ENCODE results near the gene OOSP2. TPM values are rescaled to one million over a fixed set of nuclear protein-coding genes. Genes with fewer than 3 reads are reported as not detected.

Gene OOSP2, protein sequence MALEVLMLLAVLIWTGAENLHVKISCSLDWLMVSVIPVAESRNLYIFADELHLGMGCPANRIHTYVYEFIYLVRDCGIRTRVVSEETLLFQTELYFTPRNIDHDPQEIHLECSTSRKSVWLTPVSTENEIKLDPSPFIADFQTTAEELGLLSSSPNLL
- total RNA-seq (2014; rRNA removed; shearing (Covaris generic); ENCODE audit: low replicate concordance), result not detected in 2 replicates

DNA sequence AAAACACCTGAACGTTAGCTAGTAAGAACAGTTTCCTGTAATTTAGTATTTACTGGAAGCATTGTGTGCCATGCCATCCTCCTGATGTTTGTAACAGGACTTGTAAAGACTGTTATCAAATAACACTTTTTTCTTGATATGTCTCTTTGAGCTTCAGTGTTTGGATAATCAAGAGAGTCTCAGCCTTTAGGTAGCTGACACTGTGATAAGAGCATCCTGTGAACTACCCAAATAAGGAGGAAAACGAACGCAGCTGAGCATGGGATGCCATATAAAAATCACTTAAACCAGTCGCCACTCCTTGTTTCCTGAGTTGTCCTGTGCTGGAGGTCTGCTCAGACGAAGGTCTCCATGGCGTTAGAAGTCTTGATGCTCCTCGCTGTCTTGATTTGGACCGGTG, at the start of gene OOSP2:
OOSP2 (plus strand) TSS at position 301 of the 400 bp plus-strand sequence; CDS start at position 352, 51 bp downstream.
- no peaks in the 10 kb centered on the region for H3K36me3 ChIP-seq (ENCODE audit: insufficient read depth, low read length)
- DNase-seq, result no peak
- no peaks in the 10 kb centered on the region for H3K9me2 ChIP-seq (replicated peaks; ENCODE audit: insufficient read depth, low read length)
- no peaks in the 10 kb centered on the region for H3K9me3 ChIP-seq (ENCODE audit: low read length)
- no peak within 1 kb of the TSS for H3K4me3 ChIP-seq (ENCODE audit: low read length)
- H2AFZ ChIP-seq (ENCODE audit: low read length), result no peak within 1 kb of the TSS
- no peaks in the 10 kb centered on the region for H3K79me2 ChIP-seq (ENCODE audit: low read length)
- H3K4me2 ChIP-seq (ENCODE audit: low read depth, low read length, poor library complexity, severe bottlenecking), result no peak within 1 kb of the TSS
- H3K9ac ChIP-seq (ENCODE audit: low read length), result no peak within 1 kb of the TSS
- no peaks in the 10 kb centered on the region for H3K27me3 ChIP-seq (ENCODE audit: low read length)
- H3K27ac ChIP-seq (ENCODE audit: low read length), result no peak within 1 kb of the TSS
- H3K4me1 ChIP-seq (ENCODE audit: low read length), result no peaks in the 10 kb centered on the region
- no peaks in the 10 kb centered on the region for H4K20me1 ChIP-seq (ENCODE audit: insufficient read depth, low read depth, low read length)

DNA sequence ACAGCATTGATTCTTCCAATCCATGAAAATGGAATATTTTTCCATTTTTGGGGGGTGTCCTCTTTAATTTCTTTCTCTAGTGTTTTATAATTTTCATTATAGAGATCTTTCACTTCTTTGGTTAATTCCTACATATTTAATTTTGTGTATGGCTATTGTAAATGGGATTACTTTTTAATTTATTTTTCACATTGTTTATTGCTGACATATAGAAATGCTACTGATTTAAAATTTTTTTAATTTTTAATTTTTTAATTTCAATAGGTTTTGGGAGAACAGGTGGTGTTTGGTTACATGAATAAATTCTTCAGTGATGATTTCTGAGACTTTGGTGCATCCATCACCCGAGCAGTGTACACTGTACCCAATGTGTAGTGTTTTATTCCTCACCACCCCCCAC, 49.8 kb upstream of the OOSP2 start:
- DNase-seq, result no peak
- Histone ChIP-seq H3K27me3 (ENCODE audit: low read length) (no peaks in the 10 kb centered on the region), H3K79me2 (ENCODE audit: low read length) (no peaks in the 10 kb centered on the region), H3K36me3 (ENCODE audit: insufficient read depth, low read length) (no peaks in the 10 kb centered on the region), H2AFZ (ENCODE audit: low read length) (no peak overlapping the region), H3K4me1 (ENCODE audit: low read length) (no peaks in the 10 kb centered on the region), H3K9ac (ENCODE audit: low read length) (no peak overlapping the region), H4K20me1 (ENCODE audit: insufficient read depth, low read depth, low read length) (no peaks in the 10 kb centered on the region), H3K9me3 (ENCODE audit: low read length) (no peaks in the 10 kb centered on the region), H3K4me3 (ENCODE audit: low read length) (no peak overlapping the region), H3K27ac (ENCODE audit: low read length) (no peak overlapping the region), H3K4me2 (ENCODE audit: low read depth, low read length, poor library complexity, severe bottlenecking) (no peak overlapping the region), H3K9me2 (replicated peaks; ENCODE audit: insufficient read depth, low read length) (no peaks in the 10 kb centered on the region)

DNA sequence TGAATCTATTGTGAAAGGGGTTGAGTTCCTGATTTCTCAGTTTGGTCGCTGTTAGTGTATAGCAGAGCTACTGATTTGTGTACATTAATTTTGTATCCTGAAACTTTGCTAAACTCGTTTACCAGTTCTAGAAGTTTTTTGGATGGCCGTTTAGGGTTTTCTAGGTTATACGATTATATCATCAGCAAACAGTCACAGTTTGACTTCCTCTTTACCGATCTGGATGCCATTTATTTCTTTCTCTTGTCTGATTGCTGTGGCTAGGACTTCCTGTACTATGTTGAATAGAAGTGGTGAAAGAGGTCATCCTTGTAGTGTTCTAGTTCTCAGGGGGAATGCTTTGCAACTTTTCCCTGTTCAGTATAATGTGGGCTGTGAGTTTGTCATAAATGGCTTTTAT, 47.8 kb upstream of the OOSP2 start:
- no peaks in the 10 kb centered on the region for H4K20me1 ChIP-seq (ENCODE audit: insufficient read depth, low read depth, low read length)
- no peak for DNase-seq
- H3K4me1 ChIP-seq (ENCODE audit: low read length), result no peaks in the 10 kb centered on the region
- no peak overlapping the region for H3K27ac ChIP-seq (ENCODE audit: low read length)
- H3K36me3 ChIP-seq (ENCODE audit: insufficient read depth, low read length), result no peaks in the 10 kb centered on the region
- H3K9me3 ChIP-seq (ENCODE audit: low read length), result no peaks in the 10 kb centered on the region
- no peaks in the 10 kb centered on the region for H3K27me3 ChIP-seq (ENCODE audit: low read length)
- H3K4me3 ChIP-seq (ENCODE audit: low read length), result no peak overlapping the region
- H2AFZ ChIP-seq (ENCODE audit: low read length), result no peak overlapping the region
- no peak overlapping the region for H3K9ac ChIP-seq (ENCODE audit: low read length)
- no peaks in the 10 kb centered on the region for H3K79me2 ChIP-seq (ENCODE audit: low read length)
- H3K9me2 ChIP-seq (replicated peaks; ENCODE audit: insufficient read depth, low read length), result no peaks in the 10 kb centered on the region
- no peak overlapping the region for H3K4me2 ChIP-seq (ENCODE audit: low read depth, low read length, poor library complexity, severe bottlenecking)

DNA sequence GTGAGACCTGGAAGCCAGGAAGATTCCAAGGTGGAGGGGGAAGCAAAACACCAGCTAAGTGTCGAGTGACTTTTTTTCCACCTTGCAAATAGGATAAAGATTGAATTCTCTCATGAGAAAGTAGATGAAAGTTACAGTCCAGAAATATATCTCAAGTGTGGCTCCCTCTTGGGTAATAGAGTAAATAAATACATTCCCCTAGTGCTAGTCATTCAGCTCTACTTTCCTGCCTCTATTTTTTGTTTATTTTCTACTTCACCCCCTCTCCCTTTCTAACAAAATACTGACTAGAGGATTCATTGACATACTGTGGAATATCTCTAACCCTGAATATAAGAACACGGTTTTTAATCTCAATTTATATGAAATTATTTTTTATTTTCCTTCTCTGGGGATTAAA, 42.4 kb upstream of the OOSP2 start:
- Histone ChIP-seq H4K20me1 (ENCODE audit: insufficient read depth, low read depth, low read length) (no peaks in the 10 kb centered on the region), H3K27ac (ENCODE audit: low read length) (no peak overlapping the region), H3K9ac (ENCODE audit: low read length) (no peak overlapping the region), H2AFZ (ENCODE audit: low read length) (no peak overlapping the region), H3K79me2 (ENCODE audit: low read length) (no peaks in the 10 kb centered on the region), H3K4me3 (ENCODE audit: low read length) (no peak overlapping the region), H3K27me3 (ENCODE audit: low read length) (no peaks in the 10 kb centered on the region), H3K4me1 (ENCODE audit: low read length) (no peaks in the 10 kb centered on the region), H3K9me2 (replicated peaks; ENCODE audit: insufficient read depth, low read length) (no peaks in the 10 kb centered on the region), H3K4me2 (ENCODE audit: low read depth, low read length, poor library complexity, severe bottlenecking) (no peak overlapping the region), H3K36me3 (ENCODE audit: insufficient read depth, low read length) (no peaks in the 10 kb centered on the region), H3K9me3 (ENCODE audit: low read length) (no peaks in the 10 kb centered on the region)
- no peak for DNase-seq

DNA sequence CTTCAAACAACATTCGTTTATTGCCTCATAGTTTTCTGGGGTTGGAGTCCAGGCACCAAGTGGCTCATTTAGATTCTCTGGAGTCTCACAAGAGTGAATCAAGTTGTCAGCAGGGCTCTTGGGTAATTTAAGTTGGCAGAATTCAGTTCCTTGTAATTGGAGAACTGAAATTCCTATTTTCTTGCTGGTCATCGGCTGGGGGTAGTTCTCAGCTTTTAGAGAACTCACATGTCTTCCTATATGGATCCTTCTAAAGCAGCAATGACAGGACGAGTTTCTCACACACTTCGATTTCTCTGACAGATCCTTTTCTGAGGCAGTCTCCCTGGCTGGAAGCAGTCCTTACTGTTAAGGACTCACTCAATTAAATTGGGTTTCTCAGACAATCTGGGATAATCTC, 40.5 kb upstream of the OOSP2 start:
- H3K27me3 ChIP-seq (ENCODE audit: low read length), result no peaks in the 10 kb centered on the region
- H3K9me3 ChIP-seq (ENCODE audit: low read length), result no peaks in the 10 kb centered on the region
- H3K4me1 ChIP-seq (ENCODE audit: low read length), result no peaks in the 10 kb centered on the region
- no peak overlapping the region for H2AFZ ChIP-seq (ENCODE audit: low read length)
- no peak overlapping the region for H3K9ac ChIP-seq (ENCODE audit: low read length)
- no peak overlapping the region for H3K27ac ChIP-seq (ENCODE audit: low read length)
- no peaks in the 10 kb centered on the region for H3K79me2 ChIP-seq (ENCODE audit: low read length)
- no peak overlapping the region for H3K4me2 ChIP-seq (ENCODE audit: low read depth, low read length, poor library complexity, severe bottlenecking)
- H3K9me2 ChIP-seq (replicated peaks; ENCODE audit: insufficient read depth, low read length), result no peaks in the 10 kb centered on the region
- H3K36me3 ChIP-seq (ENCODE audit: insufficient read depth, low read length), result no peaks in the 10 kb centered on the region
- H4K20me1 ChIP-seq (ENCODE audit: insufficient read depth, low read depth, low read length), result no peaks in the 10 kb centered on the region
- DNase-seq, result no peak
- no peak overlapping the region for H3K4me3 ChIP-seq (ENCODE audit: low read length)

DNA sequence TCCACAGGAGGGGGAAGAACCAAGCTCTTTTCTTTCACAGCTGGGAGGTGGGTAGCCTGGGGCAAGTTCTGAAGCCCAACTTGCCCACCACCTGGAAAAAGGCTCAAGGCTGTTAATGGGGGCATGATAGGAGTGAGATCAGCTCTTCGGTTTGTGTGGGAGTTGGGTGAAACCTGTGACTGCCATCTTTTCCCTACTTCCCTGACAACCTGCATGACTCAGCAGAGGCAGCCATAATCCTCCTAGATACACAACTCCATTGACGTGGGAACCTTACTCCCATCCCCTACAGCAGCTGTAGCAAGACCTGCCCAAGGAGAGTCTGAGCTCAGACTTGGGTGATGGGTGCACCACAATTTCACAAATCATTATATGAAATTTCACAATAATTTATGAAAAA, 36.5 kb upstream of the OOSP2 start:
- no peaks in the 10 kb centered on the region for H3K36me3 ChIP-seq (ENCODE audit: insufficient read depth, low read length)
- H3K4me2 ChIP-seq (ENCODE audit: low read depth, low read length, poor library complexity, severe bottlenecking), result no peak overlapping the region
- H3K9ac ChIP-seq (ENCODE audit: low read length), result no peak overlapping the region
- no peaks in the 10 kb centered on the region for H3K9me3 ChIP-seq (ENCODE audit: low read length)
- no peak overlapping the region for H3K4me3 ChIP-seq (ENCODE audit: low read length)
- H4K20me1 ChIP-seq (ENCODE audit: insufficient read depth, low read depth, low read length), result no peaks in the 10 kb centered on the region
- no peak overlapping the region for H3K27ac ChIP-seq (ENCODE audit: low read length)
- H3K27me3 ChIP-seq (ENCODE audit: low read length), result no peaks in the 10 kb centered on the region
- H3K79me2 ChIP-seq (ENCODE audit: low read length), result no peaks in the 10 kb centered on the region
- H2AFZ ChIP-seq (ENCODE audit: low read length), result no peak overlapping the region
- H3K4me1 ChIP-seq (ENCODE audit: low read length), result no peaks in the 10 kb centered on the region
- DNase-seq, result no peak
- H3K9me2 ChIP-seq (replicated peaks; ENCODE audit: insufficient read depth, low read length), result no peaks in the 10 kb centered on the region

DNA sequence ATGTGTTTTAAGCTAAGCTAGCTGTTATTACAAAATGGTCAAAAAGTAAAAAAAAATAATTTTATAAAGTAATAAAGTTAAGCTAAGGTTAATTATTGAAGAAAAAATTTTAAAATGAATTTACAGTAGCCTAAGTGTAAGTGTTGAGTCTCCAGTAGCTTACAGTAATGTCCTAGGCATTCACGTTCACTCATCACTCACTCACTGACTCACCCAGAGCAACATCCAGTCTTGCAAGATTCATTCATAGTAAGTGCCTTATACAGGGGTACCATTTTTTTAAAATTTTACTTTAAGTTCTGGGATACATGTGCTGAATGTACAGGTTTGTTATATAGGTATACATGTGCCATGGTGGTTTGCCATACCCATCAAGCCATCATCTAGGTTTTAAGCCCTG, 34.8 kb upstream of the OOSP2 start:
- no peak for DNase-seq
- Histone ChIP-seq H4K20me1 (ENCODE audit: insufficient read depth, low read depth, low read length) (no peaks in the 10 kb centered on the region), H2AFZ (ENCODE audit: low read length) (no peak overlapping the region), H3K9me2 (replicated peaks; ENCODE audit: insufficient read depth, low read length) (no peaks in the 10 kb centered on the region), H3K36me3 (ENCODE audit: insufficient read depth, low read length) (no peaks in the 10 kb centered on the region), H3K4me2 (ENCODE audit: low read depth, low read length, poor library complexity, severe bottlenecking) (no peak overlapping the region), H3K4me3 (ENCODE audit: low read length) (no peak overlapping the region), H3K27ac (ENCODE audit: low read length) (no peak overlapping the region), H3K9ac (ENCODE audit: low read length) (no peak overlapping the region), H3K9me3 (ENCODE audit: low read length) (no peaks in the 10 kb centered on the region), H3K4me1 (ENCODE audit: low read length) (no peaks in the 10 kb centered on the region), H3K27me3 (ENCODE audit: low read length) (no peaks in the 10 kb centered on the region), H3K79me2 (ENCODE audit: low read length) (no peaks in the 10 kb centered on the region)

DNA sequence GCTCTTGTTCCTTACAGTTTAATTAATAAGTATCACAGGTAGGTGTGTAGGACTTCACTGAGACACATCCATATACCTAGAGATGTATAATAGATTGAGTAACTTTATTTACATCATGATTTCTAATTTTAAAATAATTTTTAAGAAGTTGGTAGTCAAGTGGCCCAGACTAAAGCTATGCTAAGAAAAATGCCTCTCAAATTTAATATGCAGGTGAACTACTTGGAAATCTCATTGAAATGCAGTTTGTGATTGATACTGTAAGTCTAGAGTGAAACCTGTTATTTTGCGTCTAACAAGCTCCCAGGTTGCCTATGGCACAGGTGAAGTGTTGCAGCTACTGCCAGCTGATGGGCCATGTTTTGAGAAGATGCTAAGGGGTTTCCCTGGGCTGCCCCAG, 23.3 kb upstream of the OOSP2 start, which contains the start of gene OOSP4B:
OOSP4B (plus strand) TSS at position 301 of the 400 bp plus-strand sequence.
- H3K79me2 ChIP-seq (ENCODE audit: low read length), result no peaks in the 10 kb centered on the region
- no peaks in the 10 kb centered on the region for H3K9me3 ChIP-seq (ENCODE audit: low read length)
- H3K9me2 ChIP-seq (replicated peaks; ENCODE audit: insufficient read depth, low read length), result no peaks in the 10 kb centered on the region
- no peak within 1 kb of the TSS for H3K4me2 ChIP-seq (ENCODE audit: low read depth, low read length, poor library complexity, severe bottlenecking)
- no peak within 1 kb of the TSS for H3K27ac ChIP-seq (ENCODE audit: low read length)
- H2AFZ ChIP-seq (ENCODE audit: low read length), result no peak within 1 kb of the TSS
- H3K4me1 ChIP-seq (ENCODE audit: low read length), result no peaks in the 10 kb centered on the region
- H3K4me3 ChIP-seq (ENCODE audit: low read length), result no peak within 1 kb of the TSS
- H3K27me3 ChIP-seq (ENCODE audit: low read length), result no peaks in the 10 kb centered on the region
- H4K20me1 ChIP-seq (ENCODE audit: insufficient read depth, low read depth, low read length), result no peaks in the 10 kb centered on the region
- H3K36me3 ChIP-seq (ENCODE audit: insufficient read depth, low read length), result no peaks in the 10 kb centered on the region
- H3K9ac ChIP-seq (ENCODE audit: low read length), result no peak within 1 kb of the TSS
- DNase-seq, result no peak

DNA sequence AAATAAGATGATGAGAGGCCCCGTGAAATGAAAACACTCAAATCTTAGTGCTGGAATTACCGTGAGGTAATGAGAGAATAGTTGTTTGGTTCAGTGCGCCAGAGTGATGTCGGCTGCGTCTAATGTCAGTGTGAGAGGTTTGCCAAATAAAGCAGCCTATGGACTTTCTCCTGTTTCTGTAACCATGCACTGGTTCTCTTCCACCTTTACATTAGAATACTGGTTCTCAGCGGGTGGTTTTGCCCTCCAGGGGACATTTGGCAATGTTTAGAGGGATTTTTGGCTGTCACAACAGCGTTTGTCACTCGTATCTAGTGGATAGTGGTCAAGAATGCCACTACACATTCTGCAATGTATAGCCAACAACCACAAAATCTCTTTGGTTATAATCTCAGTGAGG, 22.2 kb upstream of the OOSP2 start:
- Histone ChIP-seq H3K4me3 (ENCODE audit: low read length) (no peak overlapping the region), H2AFZ (ENCODE audit: low read length) (no peak overlapping the region), H3K4me2 (ENCODE audit: low read depth, low read length, poor library complexity, severe bottlenecking) (no peak overlapping the region)

More for the DNA sequence above, 22.2 kb upstream of the OOSP2 start:
- no peak for DNase-seq
- H3K4me1 ChIP-seq (ENCODE audit: low read length), result no peaks in the 10 kb centered on the region
- H4K20me1 ChIP-seq (ENCODE audit: insufficient read depth, low read depth, low read length), result no peaks in the 10 kb centered on the region
- no peak overlapping the region for H3K27ac ChIP-seq (ENCODE audit: low read length)
- H3K9me2 ChIP-seq (replicated peaks; ENCODE audit: insufficient read depth, low read length), result no peaks in the 10 kb centered on the region
- no peaks in the 10 kb centered on the region for H3K9me3 ChIP-seq (ENCODE audit: low read length)
- H3K9ac ChIP-seq (ENCODE audit: low read length), result no peak overlapping the region
- H3K27me3 ChIP-seq (ENCODE audit: low read length), result no peaks in the 10 kb centered on the region
- no peaks in the 10 kb centered on the region for H3K36me3 ChIP-seq (ENCODE audit: insufficient read depth, low read length)
- H3K79me2 ChIP-seq (ENCODE audit: low read length), result no peaks in the 10 kb centered on the region

Measured in Karpas-422 (cell line).